NCI-H2196 (cell line): ENCODE results near the gene KY.
"Not testable (repeated sequence)": the region's sequence is repeated elsewhere in the genome, so short reads cannot be mapped to it uniquely, and the experiment has no call there.

Experiments used
- DNase-seq: peaks from one replicate; lab custom pipeline; 2025; ENCODE audit not compliant: unreplicated experiment; lab: John Stamatoyannopoulos, UW

Gene KY

DNA sequence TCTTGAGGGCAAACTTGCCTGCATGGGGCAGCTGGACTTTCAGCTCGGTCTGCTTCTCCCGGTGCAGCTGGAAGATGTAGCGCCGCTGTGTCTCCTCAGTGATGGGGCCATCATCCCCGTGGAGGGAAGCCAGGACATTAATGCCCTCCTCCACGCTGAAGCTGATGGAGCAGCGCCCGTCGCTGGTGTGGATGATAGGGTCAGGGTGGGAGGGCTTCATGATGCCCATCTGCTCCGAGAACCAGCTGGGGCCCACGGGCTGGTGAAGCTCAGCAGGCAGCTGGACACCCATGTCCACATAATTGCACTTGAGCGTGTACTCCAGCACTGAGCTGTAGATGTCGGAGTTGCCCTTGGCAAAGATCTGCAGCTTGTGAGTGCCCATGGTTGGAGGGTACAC lies 46.9 kb downstream of the KY start:
- DNase-seq = no peak

DNA sequence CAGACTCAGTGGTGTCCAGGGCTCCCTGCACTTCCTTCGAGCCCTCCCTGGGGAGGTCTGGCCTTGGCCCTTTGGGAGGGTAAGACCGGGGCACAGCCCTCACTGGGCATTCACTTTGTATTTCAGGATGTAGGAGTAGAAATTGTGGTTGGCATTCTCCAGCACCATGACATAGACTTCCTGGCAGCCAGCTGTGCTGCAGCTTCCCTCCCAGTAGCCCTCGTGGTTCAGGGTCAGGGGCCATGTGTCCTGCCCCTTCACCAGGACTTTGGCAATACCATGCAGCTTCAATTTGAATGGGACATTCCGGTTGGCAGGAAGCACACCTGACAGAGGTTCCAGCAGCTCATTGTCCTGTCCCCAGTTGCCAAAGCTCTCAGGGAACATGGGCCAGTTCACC lies 47.3 kb downstream of the KY start:
- DNase-seq = no peak

DNA sequence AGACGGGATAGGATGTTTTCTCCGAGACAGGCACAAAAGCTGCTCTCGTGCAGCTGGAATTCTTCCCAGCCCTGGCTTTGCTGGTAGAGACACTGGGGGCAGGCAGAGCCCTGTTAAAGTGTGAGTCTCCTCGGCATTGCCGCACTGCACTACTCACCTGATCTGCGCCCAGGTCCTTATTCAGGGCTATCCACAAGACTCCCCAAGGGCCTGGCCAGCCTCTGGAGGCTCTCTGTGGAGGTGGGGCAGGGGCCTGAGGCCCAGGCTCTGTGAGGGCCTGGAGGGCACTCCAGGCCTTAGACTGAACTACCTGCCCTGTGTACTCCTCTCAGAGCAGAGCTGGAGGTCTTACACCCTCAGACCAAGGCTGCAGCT lies 48.4 kb downstream of the KY start:
- DNase-seq = no peak

DNA sequence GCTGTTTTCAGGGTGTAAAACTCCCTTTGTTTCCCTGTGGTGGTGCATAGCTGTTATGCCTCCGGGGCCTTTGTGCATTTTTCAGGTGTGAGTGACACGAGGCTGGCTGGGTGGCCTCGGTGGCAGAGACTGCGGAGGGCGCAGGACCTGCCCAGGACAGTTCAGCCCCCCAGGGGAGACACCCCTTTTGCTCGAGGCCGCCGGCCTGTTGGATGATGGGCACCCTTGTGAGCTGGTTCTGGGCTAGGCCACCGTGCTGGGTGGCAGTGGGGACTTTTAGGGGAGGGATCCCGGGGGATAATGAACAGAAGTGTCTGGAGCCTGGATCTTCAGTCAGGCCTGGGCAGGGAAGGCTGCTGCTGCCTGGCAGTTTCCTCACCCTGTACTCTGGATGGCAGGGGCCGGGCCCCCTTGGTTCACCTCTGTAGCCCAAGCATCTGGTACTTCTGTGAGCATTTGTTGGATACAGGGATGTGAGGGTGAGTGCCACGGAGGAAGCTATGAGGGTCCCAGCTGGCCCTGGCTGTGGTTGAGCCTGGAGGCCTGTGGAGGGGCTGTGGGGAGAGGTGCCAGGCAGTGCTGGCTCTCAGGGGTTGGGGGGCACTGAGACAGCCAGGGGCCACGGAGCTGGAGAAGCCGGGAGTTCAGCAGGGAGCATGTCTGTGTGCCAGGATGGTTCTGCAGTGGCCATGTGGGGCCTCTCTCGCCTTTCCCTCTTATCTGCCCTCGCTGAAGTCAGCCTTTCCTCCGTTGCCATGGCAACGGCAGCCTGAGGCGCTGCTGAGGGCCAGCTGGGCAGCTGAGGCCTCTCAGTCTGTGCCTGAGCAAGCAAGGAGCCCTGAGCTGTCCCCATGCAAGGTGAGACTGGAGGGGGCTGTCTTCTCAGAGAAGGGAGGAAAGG lies 49.0 kb downstream of the KY start:
- peak; percentile 82 for DNase-seq

DNA sequence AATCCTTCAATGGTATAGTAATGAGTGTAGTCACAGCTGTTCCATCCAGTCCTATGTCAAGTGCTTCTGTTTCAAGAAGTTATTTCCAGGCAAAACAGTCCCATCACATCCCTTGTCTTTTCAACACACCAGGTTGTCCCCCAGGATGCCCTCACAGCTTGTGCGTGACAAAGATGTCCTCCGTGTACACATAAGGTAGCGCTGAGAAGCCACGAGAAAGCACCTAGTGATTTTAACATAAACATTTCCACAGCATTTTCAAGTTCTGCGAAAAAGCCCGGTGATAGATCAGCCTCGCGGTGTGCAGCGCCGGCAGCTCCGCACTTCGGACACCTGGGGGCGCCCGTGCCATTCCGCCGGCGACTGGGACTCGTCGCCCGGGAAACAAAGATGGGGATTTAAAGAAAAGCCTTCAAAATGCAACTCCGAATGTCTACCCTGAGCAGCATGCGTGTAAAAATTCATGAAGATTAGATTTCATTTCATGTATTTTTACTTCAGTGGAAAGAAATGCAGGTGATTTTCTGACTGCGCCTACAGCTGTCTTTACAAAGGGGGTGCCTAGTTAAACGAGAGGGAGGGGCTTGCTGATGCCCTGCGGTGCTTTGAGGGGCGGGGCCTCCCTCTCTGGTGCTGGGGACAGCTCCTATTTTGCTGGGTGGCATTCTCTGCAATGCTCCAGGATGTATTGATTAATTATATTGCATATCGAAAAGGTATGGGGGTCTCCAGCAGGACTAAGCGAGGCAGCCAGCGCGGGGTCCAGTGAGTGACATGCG lies 49.9 kb downstream of the KY start:
- peak; percentile 84 for DNase-seq

DNA sequence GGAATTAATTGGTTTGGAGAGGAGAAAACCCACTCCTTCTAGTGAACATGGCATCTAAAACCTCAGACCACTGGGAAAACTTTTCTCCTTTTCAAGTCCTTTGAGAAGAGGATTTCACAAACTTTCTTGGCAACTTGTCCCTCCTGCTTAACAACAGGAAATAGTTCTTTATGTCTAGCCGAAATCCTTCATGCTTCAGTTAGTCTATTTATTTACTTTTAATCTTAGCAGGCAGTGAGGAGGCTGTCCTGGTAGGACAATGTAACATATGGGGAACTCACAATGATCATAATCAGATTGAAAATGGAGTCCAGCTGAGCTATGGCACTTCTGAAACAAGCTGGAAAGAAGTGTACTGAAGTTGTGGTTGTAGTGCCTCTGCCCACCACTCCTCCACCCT lies 50.6 kb downstream of the KY start:
- no peak for DNase-seq

DNA sequence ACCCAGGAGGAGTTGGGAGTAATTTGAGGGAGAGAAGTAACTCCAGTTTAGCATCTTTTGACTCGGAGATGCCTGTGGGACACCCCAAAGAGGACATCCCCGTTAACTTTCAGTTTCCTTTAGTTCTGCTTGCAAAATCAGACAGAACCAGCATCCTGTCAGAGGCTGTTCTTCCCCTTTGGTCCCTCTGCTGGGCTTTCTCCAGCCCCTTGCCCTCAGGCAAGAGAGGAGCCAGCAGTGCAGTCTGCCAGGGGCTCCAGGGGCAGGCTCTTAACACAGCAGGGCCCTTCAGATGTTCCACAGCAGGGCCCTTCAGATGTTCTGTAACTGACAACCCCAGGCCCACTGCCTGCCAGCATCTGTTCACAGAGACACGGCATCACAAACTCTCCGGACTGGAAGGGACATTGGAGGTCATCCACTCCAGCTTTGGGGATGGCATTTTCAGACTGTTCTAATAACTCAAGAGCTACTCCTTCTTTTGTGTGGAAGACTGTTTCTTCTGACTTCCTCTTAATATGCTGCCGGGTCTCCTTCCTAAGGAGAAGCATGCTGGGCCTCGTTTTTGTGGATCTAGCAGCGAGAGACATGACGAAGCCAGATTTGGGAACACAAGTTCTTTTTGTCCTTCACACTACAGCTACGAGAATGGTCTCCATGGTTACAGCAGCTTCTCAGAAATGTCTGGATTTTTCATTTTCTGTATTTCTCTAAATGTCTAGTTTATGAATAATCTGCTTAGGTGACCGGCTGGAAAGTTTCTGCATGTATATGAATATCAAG lies 51.9 kb downstream of the KY start:
- DNase-seq = no peak

DNA sequence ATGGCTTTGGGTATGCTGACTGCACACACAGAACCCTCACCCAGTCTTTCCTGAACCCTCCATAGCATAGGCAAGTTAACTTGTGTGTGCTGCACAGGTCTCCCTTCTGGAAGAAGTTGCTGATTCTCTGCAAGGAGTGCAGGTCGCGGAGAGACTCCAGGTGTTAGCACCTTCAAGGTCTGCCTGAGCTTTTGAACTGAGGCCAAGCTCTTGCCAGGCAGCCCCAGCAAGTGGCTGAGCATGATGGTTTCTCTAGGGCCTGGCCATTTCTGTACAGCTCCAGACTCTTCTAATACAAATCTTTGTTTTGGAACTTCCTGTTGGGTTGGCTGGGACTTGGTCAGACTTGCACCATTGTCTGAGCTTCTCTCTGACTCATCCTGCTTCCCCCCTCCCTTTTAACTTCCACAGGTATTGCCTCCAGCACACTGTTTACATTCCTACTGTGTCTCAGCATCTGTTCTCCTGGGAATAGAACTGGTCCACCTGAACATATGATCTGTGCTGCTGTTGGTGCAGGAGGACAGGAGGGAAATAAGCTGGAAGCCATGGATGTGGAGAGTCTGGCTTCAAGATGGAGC lies 53.3 kb downstream of the KY start:
- DNase-seq = no peak

DNA sequence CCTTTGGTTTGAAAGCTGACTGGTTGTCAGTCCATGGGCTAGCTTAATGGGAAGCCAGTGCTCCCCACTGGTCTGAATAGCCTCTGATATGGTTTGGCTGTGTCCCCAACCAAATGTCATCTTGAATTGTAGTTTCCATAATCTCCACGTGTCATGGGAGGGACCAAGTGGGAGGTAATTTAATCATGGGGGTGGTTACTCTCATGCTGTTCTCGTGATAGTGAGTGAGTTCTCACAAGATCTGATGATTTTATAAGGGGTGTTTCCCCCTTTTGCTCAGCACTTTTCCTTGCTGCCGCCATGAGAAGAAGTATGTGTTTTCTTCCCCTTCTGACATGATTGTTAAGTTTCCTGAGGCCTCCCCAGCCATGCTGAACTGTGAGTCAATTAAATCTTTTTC lies 55.8 kb downstream of the KY start:
- not testable (repeated sequence) for DNase-seq

DNA sequence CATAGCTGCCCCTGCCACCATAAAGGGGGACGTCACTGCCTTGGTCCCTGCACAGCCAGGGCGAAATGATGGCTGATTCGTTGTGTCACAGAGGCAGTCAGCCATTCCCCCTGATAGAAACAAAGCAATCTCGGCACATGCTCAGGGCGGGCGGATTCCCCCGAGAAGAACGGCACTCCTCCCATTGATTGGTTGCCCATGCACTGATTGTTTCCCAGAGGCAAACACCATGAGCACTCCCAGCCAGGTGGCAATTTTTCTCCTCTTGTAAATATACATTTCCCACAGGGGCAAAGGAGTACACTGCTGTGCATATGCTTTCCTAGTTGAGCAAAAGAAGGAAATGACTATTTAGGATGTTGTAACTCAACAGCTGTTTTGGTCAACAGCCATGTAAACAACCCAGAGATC lies 56.5 kb downstream of the KY start:
- DNase-seq = no peak

DNA sequence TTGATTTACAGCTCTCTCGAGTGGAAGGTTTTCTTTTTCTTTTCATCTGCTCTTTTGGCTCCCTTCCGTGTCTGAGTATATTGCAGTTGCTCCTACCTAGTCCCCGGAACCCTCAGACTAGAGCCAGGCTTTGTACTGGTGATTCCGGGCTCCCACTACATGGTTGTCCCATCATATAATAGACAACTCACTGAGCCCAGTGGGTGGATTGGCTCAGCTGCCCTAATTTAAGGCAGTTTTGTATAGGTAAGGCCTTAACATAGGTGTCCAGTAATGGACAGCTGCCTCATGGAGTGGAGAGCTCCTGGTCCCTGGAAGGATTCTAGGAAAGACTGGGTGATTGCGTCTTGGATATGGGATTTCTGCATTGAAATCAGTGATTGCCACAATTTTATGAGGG lies 58.0 kb downstream of the KY start:
- DNase-seq = no peak

DNA sequence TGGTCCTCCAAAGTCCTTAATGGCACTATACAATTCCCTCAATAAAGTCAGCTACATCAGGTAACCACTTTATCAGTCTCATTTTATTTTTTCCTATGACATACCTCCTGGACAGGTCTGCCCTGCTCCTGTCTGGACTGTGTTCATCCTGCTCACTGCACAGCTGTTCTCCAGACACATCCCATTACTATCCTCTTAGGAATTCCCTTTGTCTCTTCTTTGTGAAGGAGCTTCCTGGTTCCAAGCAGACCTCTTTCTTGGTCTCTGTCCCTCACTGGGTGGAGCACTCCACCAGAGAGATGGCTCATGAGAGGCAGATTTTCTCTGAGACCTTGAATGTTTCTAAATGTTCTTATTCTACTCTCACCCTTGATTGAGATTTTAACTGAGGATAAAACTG lies 60.1 kb downstream of the KY start:
- DNase-seq = no peak

DNA sequence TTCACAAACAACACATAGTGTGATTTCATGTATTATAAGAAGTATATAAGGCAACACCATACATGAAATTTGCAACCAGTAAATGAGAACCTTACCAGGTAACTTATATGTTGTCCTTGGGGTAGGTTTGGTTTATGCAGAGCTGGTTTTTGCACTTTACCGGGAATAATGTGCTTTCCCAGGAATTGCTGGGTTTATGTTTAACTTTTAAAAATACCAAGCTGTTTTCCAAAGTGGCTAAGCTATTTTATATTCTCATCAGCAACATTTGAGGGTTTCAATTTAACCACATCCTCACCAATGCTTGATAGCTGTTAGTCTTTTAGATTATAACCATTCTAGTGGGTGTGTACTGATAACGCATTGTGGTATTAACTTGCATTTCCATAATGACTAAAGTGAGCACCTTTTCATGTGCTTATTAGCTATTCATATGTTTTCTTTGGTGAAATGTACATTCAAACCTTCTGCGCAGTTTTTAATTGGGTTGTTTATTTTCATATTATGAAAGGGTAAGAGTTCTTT lies 71.6 kb downstream of the KY start:
- no peak for DNase-seq

DNA sequence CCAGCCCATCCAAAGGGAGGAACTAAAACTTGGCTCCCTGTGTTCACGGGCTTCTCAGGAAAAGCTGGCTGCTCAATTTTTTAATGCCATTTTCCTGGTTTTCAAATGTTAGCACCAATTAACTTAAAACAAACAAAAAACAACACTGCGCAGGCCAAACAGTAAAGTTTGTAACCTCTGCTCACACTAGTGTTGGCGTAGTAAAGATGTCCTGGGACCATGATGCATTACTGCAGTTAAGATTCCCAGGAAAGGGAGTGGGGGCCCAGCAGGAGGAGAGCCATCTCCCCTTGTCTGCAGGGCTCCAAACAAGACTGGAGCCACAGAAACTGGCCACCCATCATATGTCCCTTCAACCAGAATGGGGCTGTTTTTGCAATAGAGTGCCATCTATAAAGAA lies 74.0 kb downstream of the KY start:
- DNase-seq = no peak

DNA sequence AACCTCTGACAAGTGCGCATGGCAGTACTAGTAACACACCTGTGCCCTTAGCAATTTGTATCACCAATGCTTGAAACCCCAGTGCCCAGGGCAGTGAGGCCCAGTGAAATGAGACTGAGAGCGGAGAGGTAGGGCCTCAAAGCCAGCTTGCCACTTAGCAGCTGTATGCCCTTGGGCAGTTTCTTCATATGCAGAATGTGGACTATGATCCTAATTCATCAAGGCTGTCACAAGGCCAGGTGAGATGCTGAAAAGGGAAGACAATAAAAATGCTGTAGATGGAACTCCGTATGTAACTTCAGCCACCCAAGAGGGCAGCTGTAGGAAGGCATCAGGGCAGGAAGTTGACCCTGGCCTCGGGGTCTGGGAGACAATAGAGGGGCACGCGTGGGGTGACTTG lies 74.4 kb downstream of the KY start:
- no peak for DNase-seq

DNA sequence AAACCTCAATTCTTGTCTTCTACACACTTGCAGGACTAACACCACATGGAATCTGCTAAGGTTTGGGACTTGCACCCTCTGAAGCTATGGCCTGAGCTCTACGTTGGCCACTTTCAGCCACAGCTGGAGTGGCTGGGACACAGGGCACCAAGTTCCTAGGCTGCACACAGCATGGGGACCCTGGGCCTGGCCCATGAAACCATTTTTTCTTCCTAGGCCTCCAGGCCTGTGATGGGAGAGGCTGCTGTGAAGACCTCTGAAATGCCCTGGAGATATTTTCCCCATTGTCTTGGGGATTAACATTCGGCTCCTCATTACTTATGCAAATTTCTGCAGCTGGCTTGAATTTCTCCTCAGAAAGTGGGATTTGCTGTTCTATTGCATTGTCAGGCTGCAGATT lies 80.9 kb downstream of the KY start:
- not testable (repeated sequence) for DNase-seq

DNA sequence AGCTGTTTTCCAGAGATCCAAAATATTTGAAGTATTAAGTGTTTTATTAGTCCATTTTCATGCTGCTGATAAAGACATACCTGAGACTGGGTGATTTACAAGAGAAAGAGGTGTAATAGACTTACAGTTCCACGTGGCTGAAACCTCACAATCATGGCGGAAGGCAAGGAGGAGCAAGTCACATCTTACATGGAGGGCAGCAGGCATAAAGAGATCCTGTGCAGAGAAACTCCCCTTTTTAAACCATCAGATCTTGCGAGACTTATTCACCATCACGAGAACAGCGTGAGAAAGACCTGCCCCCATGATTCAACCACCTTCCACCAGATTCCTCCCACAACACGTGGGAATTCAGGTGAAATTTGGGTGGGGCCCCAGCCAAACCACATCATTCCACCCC lies 82.0 kb downstream of the KY start:
- no peak for DNase-seq

DNA sequence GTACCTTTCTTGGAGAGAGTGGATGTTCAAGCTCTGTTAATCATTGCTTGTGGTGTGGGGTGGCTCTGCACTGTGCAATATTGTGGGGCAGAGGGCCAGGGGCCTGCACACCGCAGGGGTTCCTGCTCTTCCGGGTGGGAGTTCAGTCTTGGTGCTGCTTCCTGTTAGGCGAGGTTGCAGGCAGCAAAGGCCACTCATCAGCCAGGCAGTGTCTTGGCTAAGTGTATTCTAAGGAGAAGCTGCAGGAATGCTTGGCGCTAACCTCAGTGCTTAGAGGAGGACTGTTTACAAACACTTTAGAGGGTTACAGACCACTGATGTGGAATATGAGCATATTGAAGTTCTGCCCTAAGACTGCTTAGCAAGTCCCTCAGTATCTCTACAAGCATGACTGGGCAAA lies 83.2 kb downstream of the KY start:
- no peak for DNase-seq

DNA sequence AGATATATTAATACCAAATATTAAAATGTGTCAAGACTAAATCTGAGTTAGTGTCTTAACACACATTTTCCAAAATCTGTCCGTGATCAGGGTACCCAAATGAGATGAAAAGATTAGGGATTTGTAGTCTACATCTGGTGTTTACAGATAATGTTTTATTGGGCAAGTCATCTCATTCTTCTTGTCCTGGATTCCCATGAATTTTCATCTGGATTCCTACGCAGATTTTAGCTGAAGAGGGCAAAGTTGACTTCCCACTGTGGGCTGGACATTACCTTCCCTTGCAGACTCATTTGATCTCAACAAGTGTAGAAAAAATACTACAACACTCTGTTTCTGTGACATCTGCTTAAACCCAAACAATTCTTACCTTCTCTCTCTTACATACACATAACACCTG lies 85.8 kb downstream of the KY start:
- no peak for DNase-seq

DNA sequence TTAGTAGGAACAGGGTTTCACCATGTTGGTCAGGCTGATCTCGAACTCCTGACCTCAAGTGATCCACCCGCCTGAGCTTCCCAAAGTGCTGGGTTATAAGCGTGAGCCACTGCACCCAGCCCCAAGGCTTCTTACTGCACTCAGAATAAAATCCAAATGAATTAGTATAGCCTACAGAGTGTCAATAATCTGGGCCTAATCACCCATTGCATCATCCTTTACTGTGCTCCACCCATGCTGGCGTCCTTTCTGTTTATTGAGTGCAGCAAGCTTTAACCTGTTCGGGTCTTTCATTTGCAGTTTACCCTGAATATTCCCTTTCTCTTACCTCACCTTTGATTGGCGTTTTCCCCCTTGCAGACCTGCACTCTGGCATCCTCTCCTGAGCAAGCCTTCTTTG lies 87.2 kb downstream of the KY start:
- DNase-seq = no peak

DNA sequence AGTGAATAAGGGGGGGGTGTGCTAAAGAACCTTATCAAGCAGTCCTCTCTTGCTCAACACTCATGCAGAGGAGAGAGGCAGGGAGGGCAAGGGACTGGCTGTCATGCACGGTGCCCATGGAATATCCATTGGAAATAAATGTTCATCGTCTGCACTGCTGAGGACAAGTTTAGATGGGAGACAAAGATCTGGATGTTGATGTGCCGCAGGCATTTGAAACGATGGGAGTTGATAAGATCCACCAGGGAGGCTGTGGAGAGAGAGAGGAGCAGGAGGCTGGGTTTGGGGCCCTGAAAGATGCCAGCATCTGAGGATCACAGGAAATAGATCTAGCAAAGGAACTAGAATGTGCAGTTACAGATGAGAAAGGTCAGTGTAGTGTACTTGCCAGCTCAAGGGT lies 88.8 kb downstream of the KY start:
- no peak for DNase-seq
